HG03060 (cell line): Measurements from ENCODE around the gene CACNA1H.
"Not testable (repeated sequence)": the region's sequence is repeated elsewhere in the genome, so short reads cannot be mapped to it uniquely, and the experiment has no call there.

Experiments
- ATAC-seq: cut with Tn5 transposase; IDR thresholded peaks from one replicate; pipeline ENCODE4 v1.9.1; 2021; ENCODE audit warnings: low read depth, moderate number of reproducible peaks; ENCODE audit not compliant: unreplicated experiment

The CACNA1H gene

GRCh38 chr16:1185460-1186207, 32.7 kb downstream of the CACNA1H start:
- ATAC-seq = not testable (repeated sequence)

- ATAC-seq = no peak
Observed at GRCh38 chr16:1188432-1189189, 35.7 kb downstream of the CACNA1H start.

GRCh38 chr16:1189455-1189854, 36.5 kb downstream of the CACNA1H start:
- no peak for ATAC-seq

GRCh38 chr16:1190789-1191188, 37.9 kb downstream of the CACNA1H start:
- ATAC-seq = not testable (repeated sequence)

- no peak for ATAC-seq
Observed at GRCh38 chr16:1192384-1193073, 39.6 kb downstream of the CACNA1H start.

- no peak for ATAC-seq
Observed at GRCh38 chr16:1193143-1193824, 40.4 kb downstream of the CACNA1H start.

- no peak for ATAC-seq
Observed at GRCh38 chr16:1193825-1194581, 41.1 kb downstream of the CACNA1H start.

GRCh38 chr16:1194665-1195392, 41.9 kb downstream of the CACNA1H start:
- no peak for ATAC-seq

- no peak for ATAC-seq
Observed at GRCh38 chr16:1195393-1195666, 42.4 kb downstream of the CACNA1H start.

- no peak for ATAC-seq
Observed at GRCh38 chr16:1196494-1196893, 43.6 kb downstream of the CACNA1H start.

- ATAC-seq = no peak
Observed at GRCh38 chr16:1197237-1197866, 44.4 kb downstream of the CACNA1H start.

GRCh38 chr16:1198194-1198593, 45.3 kb downstream of the CACNA1H start:
- no peak for ATAC-seq

GRCh38 chr16:1198671-1199346, 45.9 kb downstream of the CACNA1H start:
- not testable (repeated sequence) for ATAC-seq

- no peak for ATAC-seq
Observed at GRCh38 chr16:1199347-1200013, 46.6 kb downstream of the CACNA1H start.

GRCh38 chr16:1200014-1200627, 47.2 kb downstream of the CACNA1H start:
- ATAC-seq = no peak

- ATAC-seq = no peak
Observed at GRCh38 chr16:1201444-1201843, 48.5 kb downstream of the CACNA1H start.

GRCh38 chr16:1202274-1202673, 49.4 kb downstream of the CACNA1H start:
- ATAC-seq = no peak

- no peak for ATAC-seq
Observed at GRCh38 chr16:1204933-1205332, 52.0 kb downstream of the CACNA1H start.
